MM.1S (cell line): ENCODE data around the gene NRXN3.

Source experiments
- EZH2phosphoT487 ChIP-seq: fragments of 300-600 bp; sonication (generic); IDR thresholded peaks from 2 replicates; pipeline ENCODE4 v1.6.1; 2018; ENCODE audit warnings: antibody characterized with exemption, low read length
- TF ChIP-seq, protein P1 (sequence below): fragments of 300-600 bp; sonication (generic); IDR thresholded peaks from 2 replicates; pipeline ENCODE4 v1.5.1; 2016; ENCODE audit warnings: antibody characterized with exemption, low read length, mixed read lengths

DNA sequence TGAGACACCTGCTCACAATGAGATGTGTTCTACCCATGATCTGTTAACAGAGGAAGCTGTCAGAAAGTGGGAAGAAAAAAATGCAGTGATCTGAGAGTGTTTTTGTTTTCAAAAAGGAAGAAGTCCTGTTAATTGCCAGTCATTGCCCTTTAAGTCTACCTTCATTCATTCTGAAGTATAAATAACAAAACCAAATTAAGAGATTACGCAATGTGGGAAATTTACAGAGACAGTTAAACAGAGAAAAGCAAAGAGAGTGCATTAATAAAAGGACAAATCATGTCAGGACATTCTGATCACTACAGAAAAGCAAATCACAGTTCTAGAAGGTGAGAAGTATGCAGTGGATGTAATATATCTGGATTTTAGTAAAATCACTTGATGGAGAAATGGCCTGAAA, 154.2 kb downstream of the NRXN3 start:
- TF ChIP-seq, protein P1, sequence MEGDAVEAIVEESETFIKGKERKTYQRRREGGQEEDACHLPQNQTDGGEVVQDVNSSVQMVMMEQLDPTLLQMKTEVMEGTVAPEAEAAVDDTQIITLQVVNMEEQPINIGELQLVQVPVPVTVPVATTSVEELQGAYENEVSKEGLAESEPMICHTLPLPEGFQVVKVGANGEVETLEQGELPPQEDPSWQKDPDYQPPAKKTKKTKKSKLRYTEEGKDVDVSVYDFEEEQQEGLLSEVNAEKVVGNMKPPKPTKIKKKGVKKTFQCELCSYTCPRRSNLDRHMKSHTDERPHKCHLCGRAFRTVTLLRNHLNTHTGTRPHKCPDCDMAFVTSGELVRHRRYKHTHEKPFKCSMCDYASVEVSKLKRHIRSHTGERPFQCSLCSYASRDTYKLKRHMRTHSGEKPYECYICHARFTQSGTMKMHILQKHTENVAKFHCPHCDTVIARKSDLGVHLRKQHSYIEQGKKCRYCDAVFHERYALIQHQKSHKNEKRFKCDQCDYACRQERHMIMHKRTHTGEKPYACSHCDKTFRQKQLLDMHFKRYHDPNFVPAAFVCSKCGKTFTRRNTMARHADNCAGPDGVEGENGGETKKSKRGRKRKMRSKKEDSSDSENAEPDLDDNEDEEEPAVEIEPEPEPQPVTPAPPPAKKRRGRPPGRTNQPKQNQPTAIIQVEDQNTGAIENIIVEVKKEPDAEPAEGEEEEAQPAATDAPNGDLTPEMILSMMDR: no peak
- no peak for TF ChIP-seq EZH2phosphoT487
